ENCODE data around the gene NFKBIZ. TPM values are rescaled to one million over a fixed set of nuclear protein-coding genes. Genes with fewer than 3 reads are reported as not detected.
"Not testable (repeated sequence)": the region's sequence is repeated elsewhere in the genome, so short reads cannot be mapped to it uniquely, and the experiment has no call there.

NFKBIZ gene
- total RNA-seq, 1 donor from 2014 or later, result 349 TPM

DNA sequence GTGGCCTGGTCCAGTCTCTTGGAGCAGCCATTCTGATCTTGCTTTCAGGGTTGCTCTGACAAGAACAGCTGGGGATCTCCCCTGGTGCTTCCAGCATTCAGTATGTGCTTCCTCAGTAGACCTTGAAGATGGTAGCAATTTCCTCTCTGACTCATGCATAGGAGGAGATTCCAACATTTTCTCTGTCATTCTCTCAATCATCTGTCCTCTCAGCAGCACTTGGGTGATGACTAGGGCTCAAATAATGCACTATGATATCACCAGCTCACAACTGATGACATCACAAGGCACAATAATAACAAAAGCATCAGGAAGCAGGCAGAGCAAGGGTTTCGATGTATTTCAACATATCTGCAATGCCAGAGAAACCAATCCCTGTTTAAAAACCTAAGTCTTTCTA is 52.7 kb downstream of the NFKBIZ start:
- Histone ChIP-seq H3K27ac (no peak overlapping the region), H3K27me3 (no peaks in the 10 kb centered on the region), H3K36me3 (no peaks in the 10 kb centered on the region), H3K4me3 (no peak overlapping the region), H3K4me1 (no peaks in the 10 kb centered on the region), H3K9me3 (no peaks in the 10 kb centered on the region)
- no peak for TF ChIP-seq CTCF (IDR thresholded peaks at IDR 0.05)
- intact Hi-C loops (cut with DNase I), result loop anchor here (2.0 kb wide), 1 partner anchor 73 kb away; no protein-coding TSS in a partner anchor
- no peak for DNase-seq (ENCODE audit: low spot score in 2 of 2)

GRCh38 chr3:101903451-101903871 is 54.1 kb downstream of the NFKBIZ start:
- no peak for DNase-seq (ENCODE audit: low spot score in 2 of 2)
- Histone ChIP-seq H3K27me3 (no peaks in the 10 kb centered on the region), H3K36me3 (no peaks in the 10 kb centered on the region), H3K27ac (no peak overlapping the region), H3K9me3 (no peaks in the 10 kb centered on the region), H3K4me3 (no peak overlapping the region), H3K4me1 (no peaks in the 10 kb centered on the region)
- intact Hi-C loops (cut with DNase I), result loop anchor here (2.0 kb wide), 1 partner anchor 75 kb away; no protein-coding TSS in a partner anchor
- TF ChIP-seq CTCF (IDR thresholded peaks at IDR 0.05), result no peak

DNA sequence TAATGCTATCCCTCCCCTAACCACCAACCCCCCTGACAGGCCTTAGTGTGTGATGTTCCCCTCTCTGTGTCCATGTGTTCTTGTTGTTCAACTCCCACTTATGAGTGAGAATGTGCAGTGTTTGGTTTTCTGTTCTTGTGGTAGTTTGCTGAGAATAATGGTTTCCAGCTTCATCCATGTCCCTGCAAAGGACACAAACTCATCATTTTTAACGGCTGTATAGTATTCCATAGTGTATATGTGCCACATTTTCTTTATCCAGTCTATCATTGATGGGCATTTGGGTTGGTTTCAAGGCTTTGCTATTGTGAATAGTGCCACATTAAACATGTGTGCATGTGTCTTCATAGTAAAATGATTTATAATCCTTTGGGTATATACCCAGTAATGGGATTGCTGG is 56.3 kb downstream of the NFKBIZ start:
- H3K27ac ChIP-seq; H3K4me3 ChIP-seq; intact Hi-C loops (cut with DNase I); H3K27me3 ChIP-seq; DNase-seq (ENCODE audit: low spot score in 2 of 2); H3K36me3 ChIP-seq; H3K4me1 ChIP-seq; H3K9me3 ChIP-seq: not testable (repeated sequence)

Other genes starting within 250 kb of the NFKBIZ start
- 16.5 TPM for gene ZBTB11, start 172.4 kb upstream of the NFKBIZ start, total RNA-seq
- gene RPL24, start 162.8 kb upstream of the NFKBIZ start, total RNA-seq, result 654 TPM
- 1.3 TPM for gene CEP97, start 124.9 kb upstream of the NFKBIZ start, total RNA-seq
- gene NXPE3, start 70.3 kb upstream of the NFKBIZ start, total RNA-seq, result 25.8 TPM

Measured in ascending aorta (tissue), 2 donors.